ENCODE data around the gene FBF1. TPM values are rescaled to one million over a fixed set of nuclear protein-coding genes. Genes with fewer than 3 reads are reported as not detected.

Gene FBF1
- total and polyA plus RNA-seq, 2 of the 4 experiments (the other 2 are of a cell fraction) = 4.5 to 8.0 TPM

DNA sequence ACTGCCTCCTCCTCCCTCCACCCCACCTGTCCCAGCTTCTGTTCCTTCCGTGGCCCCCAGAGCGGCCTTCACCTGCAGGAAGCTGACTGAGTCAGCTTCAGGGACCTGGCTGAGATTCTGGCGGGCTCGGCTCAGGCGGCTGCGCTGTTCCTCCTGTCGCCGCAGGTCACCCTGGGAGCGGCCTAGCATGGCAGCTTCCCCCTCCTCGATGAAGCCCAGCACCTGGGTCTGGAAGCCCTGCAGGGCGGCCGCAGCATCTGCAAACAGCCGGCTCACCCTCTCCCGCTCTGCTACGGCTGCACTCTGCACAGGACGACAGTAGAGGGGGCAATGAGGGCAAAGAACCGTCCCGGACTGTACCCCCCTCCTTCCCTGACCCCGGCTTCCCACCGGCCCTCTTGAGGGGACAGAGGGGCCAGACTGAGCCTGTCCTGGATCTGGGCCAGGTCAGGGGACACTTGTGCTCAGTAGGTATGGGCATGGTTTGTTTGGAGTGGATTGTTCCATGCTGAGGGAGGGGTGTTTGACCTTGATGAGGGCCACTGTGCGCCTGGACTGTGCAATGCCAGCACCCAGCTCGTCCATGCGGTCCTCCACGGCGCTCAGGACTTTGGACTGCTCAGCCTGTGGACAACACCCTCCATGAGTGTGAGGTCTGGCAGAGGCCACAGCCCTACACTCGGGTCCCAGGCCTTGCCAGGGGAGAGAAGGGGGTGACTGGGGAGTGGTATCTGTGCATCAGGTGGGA is 64.5 kb downstream of the FBF1 start:
- Histone ChIP-seq H3K79me1 (ENCODE audit: low read depth in 1 of 2, low read length in 2 of 2) (peaks cover 0 to 31% of the 10 kb centered on the region in 2 experiments; a peak in 3 of 4 replicates), H4K5ac (ENCODE audit: low read depth, low read length) (peak overlapping the region; percentile 13; the same call in 1 of the 2 replicates), H3K36me3 (ENCODE audit: control insufficient read depth, insufficient read depth, low read length) (peaks cover 6% of the 10 kb centered on the region; the same call in 1 of the 2 replicates), H3K4me2 (ENCODE audit: low read depth, low read length) (peak overlapping the region; percentile 44), H4K8ac (ENCODE audit: low read depth in 2 of 2, low read length in 2 of 2) (peak overlapping the region; percentile 39 to 50; a peak in 2 of 4 replicates), H4K20me1 (ENCODE audit: insufficient read depth, low read length) (peaks cover 10% of the 10 kb centered on the region; the same call in 1 of the 2 replicates), H2AFZ (replicated peaks; ENCODE audit: low read length, poor library complexity) (peak overlapping the region; percentile 96), H3K27me3 (ENCODE audit: control insufficient read depth, insufficient read depth, low read length) (peaks cover 3% of the 10 kb centered on the region), H3K56ac (ENCODE audit: extremely low read depth, insufficient read depth, low read length) (peak overlapping the region; percentile 17; the same call in 1 of the 2 replicates), H3K9me3 (ENCODE audit: control insufficient read depth, insufficient read depth, low read length) (no peaks in the 10 kb centered on the region), H3K23ac (ENCODE audit: low read depth, low read length) (peak overlapping the region; percentile 36), H2AK9ac (replicated peaks; ENCODE audit: low read depth, low read length, poor library complexity) (peak overlapping the region; percentile 56), H3K4me1 (ENCODE audit: control insufficient read depth, insufficient read depth, low read length) (peaks cover 26% of the 10 kb centered on the region), H2BK5ac (ENCODE audit: low read depth, low read length, poor library complexity, severe bottlenecking) (peak overlapping the region; percentile 65), H2BK20ac (ENCODE audit: low read depth, low read length) (peak overlapping the region; percentile 67), H2BK120ac (ENCODE audit: low read depth, low read length) (peak overlapping the region; percentile 6), H3K18ac (ENCODE audit: low read depth, low read length) (peak overlapping the region; percentile 36), H4K91ac (ENCODE audit: insufficient read depth, low read depth, low read length) (peak overlapping the region; percentile 83), H3K14ac (replicated peaks; ENCODE audit: low read depth, low read length) (peak overlapping the region; percentile 58), H2BK15ac (ENCODE audit: low read depth, low read length) (peak overlapping the region; percentile 47; the same call in 1 of the 3 replicates), H3K4me3 (ENCODE audit: insufficient read depth, low read depth, low read length) (no peak overlapping the region), H3K27ac (ENCODE audit: insufficient read depth, low read length) (peak overlapping the region; percentile 26), H3K9me1 (ENCODE audit: insufficient read depth, low read length) (peaks cover 3% of the 10 kb centered on the region; the same call in 1 of the 2 replicates), H3K9ac (ENCODE audit: low read depth, low read length) (peak overlapping the region; percentile 11), H2AK5ac (ENCODE audit: low read depth, low read length) (peak overlapping the region; percentile 98), H3K4ac (ENCODE audit: low read depth, low read length) (peak overlapping the region; percentile 80)
- TF ChIP-seq, protein P1, sequence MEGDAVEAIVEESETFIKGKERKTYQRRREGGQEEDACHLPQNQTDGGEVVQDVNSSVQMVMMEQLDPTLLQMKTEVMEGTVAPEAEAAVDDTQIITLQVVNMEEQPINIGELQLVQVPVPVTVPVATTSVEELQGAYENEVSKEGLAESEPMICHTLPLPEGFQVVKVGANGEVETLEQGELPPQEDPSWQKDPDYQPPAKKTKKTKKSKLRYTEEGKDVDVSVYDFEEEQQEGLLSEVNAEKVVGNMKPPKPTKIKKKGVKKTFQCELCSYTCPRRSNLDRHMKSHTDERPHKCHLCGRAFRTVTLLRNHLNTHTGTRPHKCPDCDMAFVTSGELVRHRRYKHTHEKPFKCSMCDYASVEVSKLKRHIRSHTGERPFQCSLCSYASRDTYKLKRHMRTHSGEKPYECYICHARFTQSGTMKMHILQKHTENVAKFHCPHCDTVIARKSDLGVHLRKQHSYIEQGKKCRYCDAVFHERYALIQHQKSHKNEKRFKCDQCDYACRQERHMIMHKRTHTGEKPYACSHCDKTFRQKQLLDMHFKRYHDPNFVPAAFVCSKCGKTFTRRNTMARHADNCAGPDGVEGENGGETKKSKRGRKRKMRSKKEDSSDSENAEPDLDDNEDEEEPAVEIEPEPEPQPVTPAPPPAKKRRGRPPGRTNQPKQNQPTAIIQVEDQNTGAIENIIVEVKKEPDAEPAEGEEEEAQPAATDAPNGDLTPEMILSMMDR (conservative IDR thresholded peaks at IDR 0.05; ENCODE audit: low read depth, low read length) = 0 out of 2 replicates have a peak, but pooled peaks have one; percentile 3
- no peak for TF ChIP-seq MAFK (IDR thresholded peaks at IDR 0.05; ENCODE audit: low read depth, low read length)
- in situ Hi-C loops (cut with MboI; ENCODE audit: low sequenced_read_pairs) = no loop called here
- ChIA-PET CTCF (interaction anchor here (0.6 to 1.5 kb wide), 3 partner anchors 20 to 154 kb away, joined by 4 to 9 read pairs (median 5); partner anchors contain the start of gene WBP2), POLR2A (ENCODE audit: unreplicated experiment) (interaction anchor here (1.0 kb wide), 1 partner anchor 96 kb away, joined by 3 read pairs; no protein-coding TSS in a partner anchor)
- dilution Hi-C loops (cut with HindIII; ENCODE audit: low sequenced_read_pairs, unreplicated experiment) = no loop called here
- ATAC-seq (ENCODE audit: low read depth) = no peak
- no TSS peak for BruUV-seq (replicated peaks)
- WGBS, 2 experiments (ENCODE audit: extremely low coverage in 2 of 2, insufficient read length in 1 of 2) = 61% methylated on average over 6 of the region's 26 CpGs; no CpG with 5 or more reads in 1 of the 2 experiments
- intact Hi-C loops (cut with micrococcal nuclease) = loop anchor here (10.0 kb wide), 1 partner anchor 92 kb away; the partner anchor contains the start of gene UNK
- DNase-seq = no peak
